Esophagus (tissue), 2 donors: ENCODE results near the gene ENOX1. TPM values are rescaled to one million over a fixed set of nuclear protein-coding genes. Genes with fewer than 3 reads are reported as not detected.

Experiments
- H3K27ac ChIP-seq, 2 donors: one replicate each; pipeline ENCODE4 v1.5.1; 2013; ENCODE audit warnings: low read depth in 2 of 2, mild to moderate bottlenecking in 2 of 2, inconsistent platforms in 1 of 2, low read length in 1 of 2, moderate library complexity in 1 of 2
- H3K27me3 ChIP-seq, 2 donors: one replicate each; pipeline ENCODE4 v1.6.1; 2013; ENCODE audit warnings: low read length in 2 of 2, control low read depth in 1 of 2, mild to moderate bottlenecking in 1 of 2; ENCODE audit not compliant: insufficient read depth in 2 of 2, control insufficient read depth in 1 of 2
- H3K36me3 ChIP-seq, 2 donors: one replicate each; pipeline ENCODE4 v1.6.1; 2013; ENCODE audit warnings: low read length in 1 of 2; ENCODE audit not compliant: control insufficient read depth in 2 of 2, insufficient read depth in 2 of 2
- H3K4me1 ChIP-seq, 2 donors: one replicate each; pipeline ENCODE4 v1.6.1; 2013; ENCODE audit warnings: low read length in 1 of 2; ENCODE audit not compliant: control insufficient read depth in 2 of 2, insufficient read depth in 2 of 2
- H3K4me3 ChIP-seq, 2 donors: one replicate each; pipeline ENCODE4 v1.5.1; 2013; ENCODE audit warnings: low read length in 2 of 2, mild to moderate bottlenecking in 2 of 2, low read depth in 1 of 2, moderate library complexity in 1 of 2
- H3K9me3 ChIP-seq, 2 donors: one replicate each; pipeline ENCODE4 v1.6.1; 2013; ENCODE audit warnings: mild to moderate bottlenecking in 2 of 2, low read depth in 1 of 2, low read length in 1 of 2, moderate library complexity in 1 of 2; ENCODE audit not compliant: control insufficient read depth in 2 of 2, insufficient read depth in 1 of 2
- WGBS, 2 donors: extraction: QIAGEN DNeasy Blood & Tissue Kit; methylation state at CpG; one replicate each; pipeline ENCODE4 v1.1.7; 2013; 5-methylcytosine and 5-hydroxymethylcytosine counted together
- polyA plus RNA-seq, 2 donors: library from polyadenylated mRNA; stranded (reverse); fragments of 200-250 nt; gene quantifications; one replicate each; pipeline ENCODE4 v1.2.3, GENCODE V29; 2013
- donor health status: healthy with polysubstance abuse.
- donor health status: Bipolar disorder and iron deficiency.

The ENOX1 gene
- polyA plus RNA-seq, 2 donors = 0.10 to 0.29 TPM

GRCh38 chr13:43286751-43287150 lies 500.0 kb downstream of the ENOX1 start:
- H3K4me3 ChIP-seq = no peak overlapping the region
- no peaks in the 10 kb centered on the region for H3K36me3 ChIP-seq
- 89 to 97% methylated on average over 1 of the region's 1 CpG for WGBS, 2 donors
- no peak overlapping the region for H3K27ac ChIP-seq
- no peaks in the 10 kb centered on the region for H3K9me3 ChIP-seq
- no peaks in the 10 kb centered on the region for H3K27me3 ChIP-seq
- H3K4me1 ChIP-seq = no peaks in the 10 kb centered on the region

DNA sequence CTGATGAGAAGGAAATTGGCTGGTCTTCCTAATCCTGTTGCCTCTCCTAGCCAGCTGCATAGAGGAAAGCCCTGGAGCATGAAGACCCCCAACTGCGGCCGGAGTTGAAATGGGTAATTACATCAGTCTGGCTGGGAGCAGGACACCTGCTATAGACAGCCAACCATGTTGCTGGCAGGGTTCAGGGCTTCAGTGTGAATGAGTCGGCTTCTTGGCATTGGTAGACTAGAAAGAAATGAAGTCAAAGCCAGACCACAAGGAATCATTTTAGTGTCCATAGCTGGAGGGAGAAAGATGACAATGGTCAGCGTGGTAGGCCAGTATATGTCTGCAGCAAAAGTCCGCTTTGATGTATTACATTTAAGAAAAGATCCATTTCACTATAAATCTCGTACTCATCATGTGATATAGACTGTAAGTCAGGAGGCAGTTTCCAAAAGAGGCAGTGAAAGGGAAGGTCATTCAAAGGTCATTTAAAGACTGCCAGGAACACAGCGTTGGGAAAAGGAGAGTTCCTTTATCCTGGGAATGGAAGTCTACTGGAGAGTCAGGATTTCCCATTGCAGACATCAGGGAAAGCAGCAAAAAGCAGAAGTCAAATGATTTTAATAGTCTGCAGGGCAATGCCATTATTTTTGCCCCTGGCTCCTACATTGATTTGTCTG lies 500.7 kb downstream of the ENOX1 start:
- 66 to 67% methylated on average over 7 of the region's 7 CpGs for WGBS, 2 donors
- Histone ChIP-seq H3K4me1 (no peaks in the 10 kb centered on the region), H3K27me3 (no peaks in the 10 kb centered on the region), H3K4me3 (no peak overlapping the region), H3K9me3 (no peaks in the 10 kb centered on the region), H3K36me3 (no peaks in the 10 kb centered on the region), H3K27ac (no peak overlapping the region)

- Histone ChIP-seq H3K9me3 (no peaks in the 10 kb centered on the region), H3K4me3 (no peak overlapping the region), H3K27ac (no peak overlapping the region), H3K27me3 (no peaks in the 10 kb centered on the region), H3K4me1 (no peaks in the 10 kb centered on the region), H3K36me3 (no peaks in the 10 kb centered on the region)
- WGBS, 2 donors = 63 to 64% methylated on average over 3 of the region's 3 CpGs
These were observed 502.6 kb downstream of the ENOX1 start for GRCh38 chr13:43284162-43284561.

GRCh38 chr13:43279696-43280095 lies 507.1 kb downstream of the ENOX1 start:
- WGBS, 2 donors = 62 to 70% methylated on average over 2 of the region's 2 CpGs
- H3K27me3 ChIP-seq = no peaks in the 10 kb centered on the region
- H3K36me3 ChIP-seq = no peaks in the 10 kb centered on the region
- no peaks in the 10 kb centered on the region for H3K4me1 ChIP-seq
- H3K4me3 ChIP-seq = no peak overlapping the region
- no peaks in the 10 kb centered on the region for H3K9me3 ChIP-seq
- no peak overlapping the region for H3K27ac ChIP-seq

GRCh38 chr13:43278127-43278526 lies 508.6 kb downstream of the ENOX1 start:
- H3K9me3 ChIP-seq = no peaks in the 10 kb centered on the region
- no peaks in the 10 kb centered on the region for H3K27me3 ChIP-seq
- no peaks in the 10 kb centered on the region for H3K4me1 ChIP-seq
- 68 to 82% methylated on average over 1 of the region's 1 CpG for WGBS, 2 donors
- no peaks in the 10 kb centered on the region for H3K36me3 ChIP-seq
- no peak overlapping the region for H3K4me3 ChIP-seq
- no peak overlapping the region for H3K27ac ChIP-seq

DNA sequence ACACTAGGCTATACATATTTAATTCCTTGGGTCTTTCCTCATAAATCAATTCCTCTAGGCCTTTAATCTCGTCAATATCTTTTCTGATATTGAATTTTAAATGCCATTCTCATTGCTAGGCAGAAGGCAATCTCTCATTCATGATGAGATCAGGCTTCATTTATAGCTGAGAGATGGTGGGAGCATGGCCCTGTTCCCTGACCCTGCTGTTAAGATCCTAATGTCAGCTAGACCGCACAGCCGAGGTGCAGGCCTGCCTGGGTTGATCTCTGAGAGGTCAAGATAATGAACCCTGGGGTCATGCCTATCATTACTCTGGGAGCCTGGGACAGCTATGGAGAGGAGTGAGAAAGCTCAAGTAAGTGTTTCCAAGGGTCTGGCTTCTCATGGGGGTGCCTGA lies 509.6 kb downstream of the ENOX1 start:
- Histone ChIP-seq H3K36me3 (no peaks in the 10 kb centered on the region), H3K9me3 (no peaks in the 10 kb centered on the region), H3K27me3 (no peaks in the 10 kb centered on the region), H3K27ac (no peak overlapping the region), H3K4me1 (peaks cover 0 to 3% of the 10 kb centered on the region in 2 donors), H3K4me3 (no peak overlapping the region)
- 87 to 93% methylated on average over 3 of the region's 3 CpGs for WGBS, 2 donors

GRCh38 chr13:43274881-43275280 lies 511.9 kb downstream of the ENOX1 start:
- H3K9me3 ChIP-seq = no peaks in the 10 kb centered on the region
- H3K4me3 ChIP-seq = no peak overlapping the region
- no peaks in the 10 kb centered on the region for H3K27me3 ChIP-seq
- no peaks in the 10 kb centered on the region for H3K36me3 ChIP-seq
- 33 to 47% methylated on average over 4 of the region's 4 CpGs for WGBS, 2 donors
- no peak overlapping the region for H3K27ac ChIP-seq
- peaks cover 3 to 6% of the 10 kb centered on the region in 2 donors for H3K4me1 ChIP-seq

GRCh38 chr13:43273362-43273761 lies 513.4 kb downstream of the ENOX1 start:
- WGBS, 2 donors = 93 to 95% methylated on average over 2 of the region's 2 CpGs
- Histone ChIP-seq H3K4me1 (peaks cover 3 to 6% of the 10 kb centered on the region in 2 donors), H3K36me3 (no peaks in the 10 kb centered on the region), H3K27me3 (no peaks in the 10 kb centered on the region), H3K4me3 (no peak overlapping the region), H3K9me3 (no peaks in the 10 kb centered on the region), H3K27ac (no peak overlapping the region)

GRCh38 chr13:43272851-43273250 lies 513.9 kb downstream of the ENOX1 start:
- H3K9me3 ChIP-seq = no peaks in the 10 kb centered on the region
- WGBS, 2 donors = 81 to 88% methylated on average over 5 of the region's 5 CpGs

GRCh38 chr13:43271152-43271551 lies 515.6 kb downstream of the ENOX1 start:
- Histone ChIP-seq H3K36me3 (no peaks in the 10 kb centered on the region), H3K4me1 (peaks cover 3 to 6% of the 10 kb centered on the region in 2 donors), H3K27me3 (no peaks in the 10 kb centered on the region), H3K9me3 (no peaks in the 10 kb centered on the region), H3K4me3 (no peak overlapping the region), H3K27ac (no peak overlapping the region)
- WGBS, 2 donors = 86 to 88% methylated on average over 2 of the region's 2 CpGs

More at GRCh38 chr13:43272851-43273250, 513.9 kb downstream of the ENOX1 start:
- no peaks in the 10 kb centered on the region for H3K27me3 ChIP-seq
- no peak overlapping the region for H3K27ac ChIP-seq
- peaks cover 3 to 6% of the 10 kb centered on the region in 2 donors for H3K4me1 ChIP-seq
- H3K36me3 ChIP-seq = no peaks in the 10 kb centered on the region
- no peak overlapping the region for H3K4me3 ChIP-seq
